ENCODE measurements around the gene RNF111. TPM values are rescaled to one million over a fixed set of nuclear protein-coding genes. Genes with fewer than 3 reads are reported as not detected.

RNF111 gene
- total RNA-seq, 1 experiment from 2014 or later: 13.3 TPM

DNA sequence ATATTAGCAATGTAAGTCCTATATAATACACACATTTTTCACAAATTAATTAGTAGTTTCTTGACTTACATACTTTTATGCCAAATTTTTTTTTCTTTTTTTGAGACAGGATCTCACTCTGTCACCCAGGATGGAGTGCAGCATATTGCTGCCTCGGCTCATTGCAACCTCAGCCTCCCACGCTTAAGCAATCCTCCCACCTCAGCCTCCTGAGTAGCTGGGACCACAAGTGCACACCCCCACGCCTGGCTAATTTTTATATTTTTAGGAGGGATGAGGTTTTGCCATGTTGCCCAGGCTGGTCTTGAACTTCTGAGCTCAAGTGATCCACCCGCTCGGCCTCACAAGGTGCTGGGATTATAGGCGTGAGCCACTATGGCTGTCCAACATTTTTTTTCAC is 54.6 kb downstream of the RNF111 start:
- no peaks in the 10 kb centered on the region for H3K9me3 ChIP-seq (ENCODE audit: low read length)
- TF ChIP-seq EZH2phosphoT487 (IDR thresholded peaks at IDR 0.05; ENCODE audit: borderline replicate concordance, low read length) (no peak), EZH2 (IDR thresholded peaks at IDR 0.05; ENCODE audit: low read length, unreplicated experiment) (no peak), CTCF (conservative IDR thresholded peaks at IDR 0.05; ENCODE audit: low read depth, low read length) (no peak)
- DNase-seq (no peak), ATAC-seq (no peak)
- no TSS peak for BruUV-seq (replicated peaks)
- peaks cover 55% of the 10 kb centered on the region for H3K79me2 ChIP-seq (ENCODE audit: low read length)
- no peaks in the 10 kb centered on the region for H3K36me3 ChIP-seq (ENCODE audit: low read depth, low read length)
- no peaks in the 10 kb centered on the region for H3K4me1 ChIP-seq (ENCODE audit: insufficient read depth, low read length)
- H3F3A ChIP-seq (ENCODE audit: low read length, unreplicated experiment): no peaks in the 10 kb centered on the region
- no peak overlapping the region for H3K27ac ChIP-seq (ENCODE audit: low read length)
- CTCF ChIA-PET: no interaction called here
- intact Hi-C loops (cut with micrococcal nuclease): no loop called here
- no peaks in the 10 kb centered on the region for H4K20me1 ChIP-seq (ENCODE audit: low read length)
- POLR2A ChIA-PET (ENCODE audit: unreplicated experiment): no interaction called here
- no peak overlapping the region for H3K4me3 ChIP-seq (ENCODE audit: low read length)
- no peak overlapping the region for H3K4me2 ChIP-seq (ENCODE audit: low read length)
- no peaks in the 10 kb centered on the region for H3K27me3 ChIP-seq (ENCODE audit: low read length)
- H3K9me2 ChIP-seq (replicated peaks; ENCODE audit: low read length): no peaks in the 10 kb centered on the region
- H3K9ac ChIP-seq (ENCODE audit: low read length): no peak overlapping the region
- no peak overlapping the region for H2AFZ ChIP-seq (ENCODE audit: low read length)

DNA sequence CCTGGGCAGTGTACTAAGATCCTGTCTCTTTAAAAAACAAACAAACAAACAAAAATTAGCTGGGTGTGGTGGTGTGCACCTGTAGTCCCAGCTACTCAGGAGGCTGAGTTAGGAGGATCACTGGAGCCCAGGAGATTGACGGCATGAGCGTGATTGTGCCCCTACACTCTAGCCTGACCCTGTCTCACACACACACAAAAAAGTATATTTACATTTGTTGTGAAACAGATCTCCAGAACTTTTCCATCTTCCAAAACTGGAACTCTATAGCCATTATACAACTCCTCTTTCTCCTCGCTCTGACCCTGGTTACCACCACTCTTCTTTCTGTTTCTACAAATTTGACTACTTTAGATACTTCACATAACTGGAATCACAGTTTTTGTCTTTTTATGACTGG is 61.4 kb downstream of the RNF111 start:
- H3K9me2 ChIP-seq (replicated peaks; ENCODE audit: low read length): no peaks in the 10 kb centered on the region
- no TSS peak for BruUV-seq (replicated peaks)
- TF ChIP-seq EZH2phosphoT487 (IDR thresholded peaks at IDR 0.05; ENCODE audit: borderline replicate concordance, low read length): no peak
- no peak for TF ChIP-seq EZH2 (IDR thresholded peaks at IDR 0.05; ENCODE audit: low read length, unreplicated experiment)
- TF ChIP-seq CTCF (conservative IDR thresholded peaks at IDR 0.05; ENCODE audit: low read depth, low read length): no peak
- no peak overlapping the region for H3K27ac ChIP-seq (ENCODE audit: low read length)
- no peak overlapping the region for H3K9ac ChIP-seq (ENCODE audit: low read length)
- H3K27me3 ChIP-seq (ENCODE audit: low read length): no peaks in the 10 kb centered on the region
- DNase-seq (no peak), ATAC-seq (no peak)
- POLR2A ChIA-PET (ENCODE audit: unreplicated experiment): no interaction called here
- CTCF ChIA-PET: no interaction called here
- H3F3A ChIP-seq (ENCODE audit: low read length, unreplicated experiment): no peaks in the 10 kb centered on the region
- no peak overlapping the region for H3K4me2 ChIP-seq (ENCODE audit: low read length)
- intact Hi-C loops (cut with micrococcal nuclease): no loop called here
- no peaks in the 10 kb centered on the region for H4K20me1 ChIP-seq (ENCODE audit: low read length)
- no peak overlapping the region for H2AFZ ChIP-seq (ENCODE audit: low read length)
- H3K9me3 ChIP-seq (ENCODE audit: low read length): no peaks in the 10 kb centered on the region
- no peaks in the 10 kb centered on the region; the same call in none of the 2 replicates for H3K36me3 ChIP-seq (ENCODE audit: low read depth, low read length)
- H3K4me3 ChIP-seq (ENCODE audit: low read length): no peak overlapping the region
- no peaks in the 10 kb centered on the region for H3K4me1 ChIP-seq (ENCODE audit: insufficient read depth, low read length)
- peaks cover 33% of the 10 kb centered on the region for H3K79me2 ChIP-seq (ENCODE audit: low read length)

GRCh38 chr15:59051873-59052861 is 64.7 kb downstream of the RNF111 start:
- Histone ChIP-seq H3K27me3 (ENCODE audit: low read length) (no peaks in the 10 kb centered on the region), H3K4me3 (ENCODE audit: low read length) (no peak overlapping the region), H4K20me1 (ENCODE audit: low read length) (no peaks in the 10 kb centered on the region), H3K27ac (ENCODE audit: low read length) (no peak overlapping the region), H3K9me3 (ENCODE audit: low read length) (no peaks in the 10 kb centered on the region), H3K9ac (ENCODE audit: low read length) (no peak overlapping the region), H3K4me2 (ENCODE audit: low read length) (no peak overlapping the region), H3K79me2 (ENCODE audit: low read length) (peaks cover 9% of the 10 kb centered on the region; the same call in 1 of the 2 replicates), H3K9me2 (replicated peaks; ENCODE audit: low read length) (no peaks in the 10 kb centered on the region), H2AFZ (ENCODE audit: low read length) (no peak overlapping the region), H3F3A (ENCODE audit: low read length, unreplicated experiment) (no peaks in the 10 kb centered on the region), H3K4me1 (ENCODE audit: insufficient read depth, low read length) (no peaks in the 10 kb centered on the region), H3K36me3 (ENCODE audit: low read depth, low read length) (peaks cover 7% of the 10 kb centered on the region)
- ChIA-PET POLR2A (ENCODE audit: unreplicated experiment) (no interaction called here), CTCF (no interaction called here)
- TF ChIP-seq EZH2 (IDR thresholded peaks at IDR 0.05; ENCODE audit: low read length, unreplicated experiment) (no peak), CTCF (conservative IDR thresholded peaks at IDR 0.05; ENCODE audit: low read depth, low read length) (no peak), EZH2phosphoT487 (IDR thresholded peaks at IDR 0.05; ENCODE audit: borderline replicate concordance, low read length) (no peak)
- ATAC-seq: no peak
- no peak for DNase-seq
- BruUV-seq (replicated peaks): no TSS peak
- intact Hi-C loops (cut with micrococcal nuclease): no loop called here
